Small intestine (tissue), 16 donors: ENCODE data around the gene GLE1. TPM values are rescaled to one million over a fixed set of nuclear protein-coding genes. Genes with fewer than 3 reads are reported as not detected.

Experiments used
- DNase-seq, 2 donors: peaks; one replicate each; pipeline versions ENCODE4 v3.0.0 to v3.0.0-alpha.2; 2013
- FAIRE-seq: peaks from 2 replicates; lab custom pipeline; 2012; peaks lifted over from hg19 to GRCh38; lab: Jason Lieb, UNC
- H3K27ac ChIP-seq, 3 donors: one replicate each; pipeline ENCODE4 v1.5.1; 2013; ENCODE audit warnings: low read length in 2 of 3, mild to moderate bottlenecking in 2 of 3, control low read depth in 1 of 3, inconsistent platforms in 1 of 3, low read depth in 1 of 3, moderate library complexity in 1 of 3
- H3K27me3 ChIP-seq, 3 donors: one replicate each; pipeline ENCODE4 v1.6.1; 2013; ENCODE audit warnings: low read length in 3 of 3, inconsistent platforms in 1 of 3; ENCODE audit not compliant: control insufficient read depth in 3 of 3, insufficient read depth in 3 of 3
- H3K36me3 ChIP-seq, 3 donors: one replicate each; pipeline ENCODE4 v1.6.1; 2013; ENCODE audit warnings: low read length in 3 of 3, inconsistent platforms in 1 of 3, low read depth in 1 of 3, mild to moderate bottlenecking in 1 of 3, moderate library complexity in 1 of 3; ENCODE audit not compliant: control insufficient read depth in 3 of 3, insufficient read depth in 2 of 3
- H3K4me1 ChIP-seq, 3 donors: one replicate each; pipeline ENCODE4 v1.6.1; 2013; ENCODE audit warnings: low read length in 2 of 3, inconsistent platforms in 1 of 3, low read depth in 1 of 3, mild to moderate bottlenecking in 1 of 3, moderate library complexity in 1 of 3; ENCODE audit not compliant: control insufficient read depth in 3 of 3, insufficient read depth in 2 of 3
- H3K4me3 ChIP-seq, 3 donors: one replicate each; pipeline ENCODE4 v1.5.1; 2013; ENCODE audit warnings: low read length in 3 of 3, control low read depth in 1 of 3, inconsistent platforms in 1 of 3, low read depth in 1 of 3, mild to moderate bottlenecking in 1 of 3, moderate library complexity in 1 of 3
- H3K9me3 ChIP-seq, 2 donors: one replicate each; pipeline ENCODE4 v1.6.1; 2013; ENCODE audit warnings: low read depth in 1 of 2, low read length in 1 of 2; ENCODE audit not compliant: control insufficient read depth in 2 of 2, insufficient read depth in 1 of 2
- WGBS, 3 donors: extraction: QIAGEN DNeasy Blood & Tissue Kit; methylation state at CpG; one replicate each; pipeline ENCODE4 v1.1.7; 2013; 5-methylcytosine and 5-hydroxymethylcytosine counted together
- long read RNA-seq, 10 donors: transcript quantifications; one replicate each; lab custom pipeline, GENCODE V29; 2026
- polyA plus RNA-seq, 4 donors: library from polyadenylated mRNA; stranded (reverse) in 3 of 4; unstranded in 1 of 4; fragments of 200-250 nt in 3 of 4; fragments of 120-200 nt in 1 of 4; gene quantifications; one replicate each; pipeline versions ENCODE4 v1.2.1 to v1.2.3, GENCODE V29; 2013
- donor health status: healthy with polysubstance abuse.
- donor health status: control.
- donor health status: control.
- donor health status: Bipolar disorder and iron deficiency.
- donor health status: healthy.

Gene GLE1
- polyA plus RNA-seq, result 10 to 100 TPM; 17.8 to 31.3 (median 21.1) TPM
- long read RNA-seq, donor 1, partial matches to known transcripts, result 20 of 23 reads
- long read RNA-seq, donor 1, other reads (novel, unspliced or antisense), result 0 of 23 reads
- long read RNA-seq, donor 2, partial matches to known transcripts, result 0 of 2 reads
- long read RNA-seq, donor 2, other reads (novel, unspliced or antisense), result 0 of 2 reads
- long read RNA-seq, donor 3, partial matches to known transcripts, result 6 of 6 reads
- long read RNA-seq, donor 3, other reads (novel, unspliced or antisense), result 0 of 6 reads
- long read RNA-seq, donor 4, result 0 reads
- long read RNA-seq, donor 5, result 0 reads
- long read RNA-seq, donor 6, partial matches to known transcripts, result 0 of 1 reads
- long read RNA-seq, donor 6, other reads (novel, unspliced or antisense), result 0 of 1 reads
- long read RNA-seq, donor 7, result 0 reads
- long read RNA-seq, donor 8, result 0 reads
- long read RNA-seq, donor 9, result 0 reads
- long read RNA-seq, donor 10, partial matches to known transcripts, result 8 of 9 reads
- long read RNA-seq, donor 10, other reads (novel, unspliced or antisense), result 0 of 9 reads

GRCh38 chr9:128504485-128505413 lies at the start of gene GLE1:
Gene GLE1 (plus strand): TSS chr9:128504719. CDS start chr9:128504806, 87 bp downstream.
- H3K9me3 ChIP-seq, result no peaks in the 10 kb centered on the region
- H3K27ac ChIP-seq, result peak within 1 kb of the TSS; percentile 33 to 97 (median 84)
- WGBS, 3 donors, result 0% methylated on average over 61 to 64 of the region's 64 CpGs
- H3K4me1 ChIP-seq, result peaks cover 0 to 9% (median 8%) of the 10 kb centered on the region in 3 donors
- H3K27me3 ChIP-seq, result no peaks in the 10 kb centered on the region
- H3K4me3 ChIP-seq, result peak within 1 kb of the TSS; percentile 74 to 97 (median 81)
- FAIRE-seq (no peak), DNase-seq (peak; percentile 92 to 97)
- peaks cover 6 to 19% (median 8%) of the 10 kb centered on the region in 3 donors for H3K36me3 ChIP-seq

GRCh38 chr9:128454991-128455390 lies 49.5 kb upstream of the GLE1 start:
- Histone ChIP-seq H3K4me3 (no peak overlapping the region), H3K9me3 (no peaks in the 10 kb centered on the region), H3K4me1 (peaks cover 0 to 5% (median 4%) of the 10 kb centered on the region in 3 donors), H3K27me3 (peaks cover 0 to 5% (median 0%) of the 10 kb centered on the region in 3 donors), H3K27ac (no peak overlapping the region), H3K36me3 (peaks cover 0 to 7% (median 2%) of the 10 kb centered on the region in 3 donors)
- no peak for DNase-seq
- 80 to 87% (median 83%) methylated on average over 14 of the region's 14 CpGs for WGBS, 3 donors
- no peak for FAIRE-seq

GRCh38 chr9:128455849-128456612 lies 48.5 kb upstream of the GLE1 start, which contains the start of gene ODF2:
Gene ODF2 (plus strand): TSS chr9:128456006. CDS start chr9:128456092, 86 bp downstream.
- WGBS, 3 donors, result 0 to 1% (median 0%) methylated on average over 43 to 82 of the region's 82 CpGs
- no peak for FAIRE-seq
- H3K4me1 ChIP-seq, result peaks cover 0 to 5% (median 4%) of the 10 kb centered on the region in 3 donors

GRCh38 chr9:128456613-128457061 lies 47.9 kb upstream of the GLE1 start:
- 0 to 1% (median 1%) methylated on average over 30 to 48 of the region's 48 CpGs for WGBS, 3 donors
- Histone ChIP-seq H3K36me3 (peaks cover 0 to 21% (median 6%) of the 10 kb centered on the region in 3 donors), H3K4me1 (peaks cover 0 to 5% (median 4%) of the 10 kb centered on the region in 3 donors), H3K4me3 (peak overlapping the region; percentile 63 to 84 (median 79)), H3K9me3 (no peaks in the 10 kb centered on the region), H3K27ac (peak overlapping the region in 2 of 3 donors; percentile 60 to 89), H3K27me3 (peaks cover 0 to 4% (median 0%) of the 10 kb centered on the region in 3 donors)
- FAIRE-seq (no peak), DNase-seq (peak; percentile 66 to 74)

More at GRCh38 chr9:128455849-128456612, 48.5 kb upstream of the GLE1 start, which contains the start of gene ODF2:
- no peaks in the 10 kb centered on the region for H3K9me3 ChIP-seq
- peak; percentile 97 to 98 for DNase-seq
- peaks cover 0 to 17% (median 5%) of the 10 kb centered on the region in 3 donors for H3K36me3 ChIP-seq
- H3K27me3 ChIP-seq, result peaks cover 0 to 5% (median 0%) of the 10 kb centered on the region in 3 donors
- H3K27ac ChIP-seq, result peak within 1 kb of the TSS; percentile 24 to 89 (median 60)
- H3K4me3 ChIP-seq, result peak within 1 kb of the TSS; percentile 63 to 84 (median 79)

- Histone ChIP-seq H3K4me3 (peak overlapping the region; percentile 63 to 84 (median 79)), H3K27ac (no peak overlapping the region), H3K9me3 (no peaks in the 10 kb centered on the region), H3K4me1 (peaks cover 0 to 5% (median 4%) of the 10 kb centered on the region in 3 donors), H3K27me3 (no peaks in the 10 kb centered on the region), H3K36me3 (peaks cover 0 to 24% (median 6%) of the 10 kb centered on the region in 3 donors)
- FAIRE-seq (no peak), DNase-seq (no peak)
- 46 to 64% (median 55%) methylated on average over 13 to 14 of the region's 14 CpGs for WGBS, 3 donors
These were observed 47.3 kb upstream of the GLE1 start for GRCh38 chr9:128457207-128457606.

GRCh38 chr9:128459011-128459410 lies 45.5 kb upstream of the GLE1 start:
- Histone ChIP-seq H3K9me3 (no peaks in the 10 kb centered on the region), H3K27ac (no peak overlapping the region), H3K27me3 (no peaks in the 10 kb centered on the region), H3K4me3 (no peak overlapping the region), H3K4me1 (peaks cover 0 to 5% (median 4%) of the 10 kb centered on the region in 3 donors), H3K36me3 (peaks cover 0 to 38% (median 6%) of the 10 kb centered on the region in 3 donors)
- DNase-seq (no peak), FAIRE-seq (no peak)
- 94 to 98% (median 95%) methylated on average over 3 of the region's 3 CpGs for WGBS, 3 donors

GRCh38 chr9:128469070-128469469 lies 35.4 kb upstream of the GLE1 start:
- Histone ChIP-seq H3K4me1 (no peaks in the 10 kb centered on the region), H3K27ac (no peak overlapping the region), H3K9me3 (no peaks in the 10 kb centered on the region), H3K36me3 (peaks cover 0 to 61% (median 0%) of the 10 kb centered on the region in 3 donors), H3K4me3 (no peak overlapping the region), H3K27me3 (no peaks in the 10 kb centered on the region)
- FAIRE-seq (no peak), DNase-seq (no peak)
- whole genome bisulfite sequencing, 3 donors, result 86 to 90% (median 87%) methylated on average over 7 of the region's 7 CpGs
